HEK293T (cell line): ENCODE measurements around the gene SKAP2.

Source experiments
- FOXK2 ChIP-seq: fragments of 450-650 bp; IDR thresholded peaks from 2 replicates; pipeline ENCODE4 v1.6.1; 2016; ENCODE audit warnings: mild to moderate bottlenecking
- HDGF ChIP-seq: fragments of 450-650 bp; IDR thresholded peaks from 2 replicates; pipeline ENCODE4 v1.6.1; 2017; ENCODE audit warnings: antibody characterized with exemption, borderline replicate concordance
- L3MBTL2 ChIP-seq: fragments of 450-650 bp; conservative IDR thresholded peaks from 2 replicates; pipeline ENCODE4 v1.6.1; 2016; ENCODE audit warnings: mild to moderate bottlenecking
- LEF1 ChIP-seq: fragments of 450-650 bp; IDR thresholded peaks from 2 replicates; pipeline ENCODE4 v1.6.1; 2017; ENCODE audit warnings: mild to moderate bottlenecking, borderline replicate concordance
- SP1 ChIP-seq: fragments of 450-650 bp; IDR thresholded peaks from 2 replicates; pipeline ENCODE4 v1.6.1; 2017
- SUZ12 ChIP-seq: fragments of 450-650 bp; IDR thresholded peaks from 2 replicates; pipeline ENCODE4 v1.6.1; 2016; ENCODE audit warnings: mild to moderate bottlenecking

DNA sequence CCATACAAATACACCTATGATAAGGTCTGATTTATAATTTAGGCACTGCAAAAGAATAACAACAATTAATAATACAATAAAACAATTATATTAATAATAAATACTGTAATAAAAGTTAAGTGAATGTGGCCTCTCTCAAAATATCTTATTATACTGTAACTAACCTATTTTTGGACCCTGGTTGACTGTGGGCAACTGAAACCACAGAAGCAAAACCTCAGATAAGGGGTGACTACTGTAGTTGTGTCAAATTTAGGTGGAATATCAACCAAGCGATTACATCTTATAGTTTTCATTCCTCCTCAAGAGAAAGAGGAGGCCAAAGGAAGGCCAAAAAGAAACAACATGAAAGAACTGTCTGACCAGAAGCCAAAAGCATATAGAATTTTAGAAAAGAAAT, 103.9 kb downstream of the SKAP2 start:
- TF ChIP-seq SP1 (no peak), L3MBTL2 (no peak), SUZ12 (no peak), LEF1 (no peak), HDGF (no peak), FOXK2 (no peak)
